ENCODE data around the gene PEX11A. TPM values are rescaled to one million over a fixed set of nuclear protein-coding genes. Genes with fewer than 3 reads are reported as not detected.

PEX11A gene
- total RNA-seq, 1 donor from 2014 or later, result 4.5 TPM

DNA sequence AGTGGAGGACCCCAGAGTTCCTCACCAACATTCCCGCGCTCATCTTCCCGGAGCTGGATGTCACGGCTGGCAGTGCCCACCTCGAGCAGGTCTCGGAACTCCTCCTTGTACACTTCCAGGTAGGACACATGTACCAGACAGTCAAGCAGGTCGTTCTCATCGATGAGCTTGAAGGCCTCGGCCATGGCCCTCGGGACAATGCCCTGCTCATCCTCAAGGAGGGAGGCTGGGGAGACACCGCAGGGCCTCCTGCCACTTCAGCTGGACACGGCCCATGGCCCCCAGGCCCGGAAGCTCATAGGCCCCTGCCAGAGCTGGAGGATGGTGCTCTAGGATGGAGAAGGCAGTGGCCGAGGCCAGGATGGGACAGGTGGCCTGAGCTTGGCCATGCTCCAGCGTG, 40.8 kb downstream of the PEX11A start:
- Histone ChIP-seq H2AFZ (replicated peaks) (no peak overlapping the region), H4K20me1 (ENCODE audit: low read depth) (peaks cover 7% of the 10 kb centered on the region), H3K4me1 (peaks cover 3% of the 10 kb centered on the region), H3K4me3 (no peak overlapping the region), H3K9me3 (ENCODE audit: low read depth) (no peaks in the 10 kb centered on the region), H3K9ac (no peak overlapping the region), H3K4me2 (no peak overlapping the region), H3K79me2 (ENCODE audit: low read depth) (peaks cover 17% of the 10 kb centered on the region), H3K27me3 (no peaks in the 10 kb centered on the region), H3K27ac (no peak overlapping the region), H3K36me3 (no peaks in the 10 kb centered on the region), H3F3A (ENCODE audit: low read depth) (no peaks in the 10 kb centered on the region)
- no peak for DNase-seq (ENCODE audit: low spot score)
- H3K27me3 Mint-ChIP-seq (ENCODE audit: insufficient read depth, low read depth), result peaks cover 3% of the 10 kb centered on the region
- H3K9me3 Mint-ChIP-seq, result no peaks in the 10 kb centered on the region
- H3K36me3 Mint-ChIP-seq, result peaks cover 23% of the 10 kb centered on the region
- peaks cover 16% of the 10 kb centered on the region for H3K4me1 Mint-ChIP-seq
- H3K27ac Mint-ChIP-seq, result no peak overlapping the region
- TF ChIP-seq EZH2 (IDR thresholded peaks at IDR 0.05) (no peak), EZH2phosphoT487 (IDR thresholded peaks at IDR 0.05) (no peak)
- TF ChIP-seq, protein P1, sequence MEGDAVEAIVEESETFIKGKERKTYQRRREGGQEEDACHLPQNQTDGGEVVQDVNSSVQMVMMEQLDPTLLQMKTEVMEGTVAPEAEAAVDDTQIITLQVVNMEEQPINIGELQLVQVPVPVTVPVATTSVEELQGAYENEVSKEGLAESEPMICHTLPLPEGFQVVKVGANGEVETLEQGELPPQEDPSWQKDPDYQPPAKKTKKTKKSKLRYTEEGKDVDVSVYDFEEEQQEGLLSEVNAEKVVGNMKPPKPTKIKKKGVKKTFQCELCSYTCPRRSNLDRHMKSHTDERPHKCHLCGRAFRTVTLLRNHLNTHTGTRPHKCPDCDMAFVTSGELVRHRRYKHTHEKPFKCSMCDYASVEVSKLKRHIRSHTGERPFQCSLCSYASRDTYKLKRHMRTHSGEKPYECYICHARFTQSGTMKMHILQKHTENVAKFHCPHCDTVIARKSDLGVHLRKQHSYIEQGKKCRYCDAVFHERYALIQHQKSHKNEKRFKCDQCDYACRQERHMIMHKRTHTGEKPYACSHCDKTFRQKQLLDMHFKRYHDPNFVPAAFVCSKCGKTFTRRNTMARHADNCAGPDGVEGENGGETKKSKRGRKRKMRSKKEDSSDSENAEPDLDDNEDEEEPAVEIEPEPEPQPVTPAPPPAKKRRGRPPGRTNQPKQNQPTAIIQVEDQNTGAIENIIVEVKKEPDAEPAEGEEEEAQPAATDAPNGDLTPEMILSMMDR (IDR thresholded peaks at IDR 0.05), result no peak
- no peak overlapping the region for H3K4me3 Mint-ChIP-seq

DNA sequence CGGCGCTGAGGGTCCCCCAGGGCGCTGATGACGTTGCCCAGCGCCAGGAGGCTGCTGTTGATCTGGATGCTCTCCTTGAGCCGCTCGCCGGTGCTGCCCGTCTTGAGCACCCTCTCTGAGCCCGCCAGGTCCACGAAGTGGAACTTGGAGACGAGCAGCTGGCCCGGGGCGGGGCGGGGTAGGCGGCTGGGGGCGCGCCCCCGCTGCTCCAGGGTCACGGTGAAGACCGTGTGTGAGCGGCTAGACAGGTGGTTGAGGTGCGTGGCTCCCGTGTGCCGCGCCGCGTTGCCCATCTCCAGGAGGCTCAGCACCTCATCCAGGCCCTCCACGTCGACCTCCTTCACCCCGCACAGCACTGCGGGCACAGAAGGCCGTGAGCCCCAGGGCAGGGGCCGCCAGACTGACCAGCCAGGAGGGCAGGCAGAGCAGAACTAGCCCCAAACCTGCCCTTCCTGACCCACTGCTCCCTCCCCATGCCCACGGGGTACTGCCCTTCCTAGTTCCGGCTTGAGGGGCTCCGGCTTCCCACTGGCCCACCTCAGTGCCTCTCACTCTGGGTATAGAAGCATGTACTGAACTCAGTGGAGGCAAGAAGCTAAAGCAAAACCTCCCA, 41.4 kb downstream of the PEX11A start:
- DNase-seq (ENCODE audit: low spot score), result no peak
- no peak overlapping the region for H3K4me2 ChIP-seq
- H2AFZ ChIP-seq (replicated peaks), result no peak overlapping the region
- H3K9ac ChIP-seq, result no peak overlapping the region
- peaks cover under 1% of the 10 kb centered on the region for H3K27me3 Mint-ChIP-seq (ENCODE audit: insufficient read depth, low read depth)
- H3K4me1 Mint-ChIP-seq, result peaks cover 10% of the 10 kb centered on the region
- H3K9me3 Mint-ChIP-seq, result no peaks in the 10 kb centered on the region
- H3K36me3 Mint-ChIP-seq, result peaks cover 19% of the 10 kb centered on the region
- no peak overlapping the region for H3K4me3 Mint-ChIP-seq
- H3K27ac Mint-ChIP-seq, result no peak overlapping the region
- H3K27me3 ChIP-seq, result no peaks in the 10 kb centered on the region
- peaks cover 11% of the 10 kb centered on the region for H3K79me2 ChIP-seq (ENCODE audit: low read depth)
- H3F3A ChIP-seq (ENCODE audit: low read depth), result no peaks in the 10 kb centered on the region
- TF ChIP-seq EZH2phosphoT487 (IDR thresholded peaks at IDR 0.05) (no peak), EZH2 (IDR thresholded peaks at IDR 0.05) (no peak)
- TF ChIP-seq, protein P1 (IDR thresholded peaks at IDR 0.05), result no peak
- H3K4me3 ChIP-seq, result no peak overlapping the region
- H4K20me1 ChIP-seq (ENCODE audit: low read depth), result peaks cover 7% of the 10 kb centered on the region
- H3K27ac ChIP-seq, result no peak overlapping the region
- H3K9me3 ChIP-seq (ENCODE audit: low read depth), result no peaks in the 10 kb centered on the region
- H3K4me1 ChIP-seq, result no peaks in the 10 kb centered on the region
- H3K36me3 ChIP-seq, result no peaks in the 10 kb centered on the region

DNA sequence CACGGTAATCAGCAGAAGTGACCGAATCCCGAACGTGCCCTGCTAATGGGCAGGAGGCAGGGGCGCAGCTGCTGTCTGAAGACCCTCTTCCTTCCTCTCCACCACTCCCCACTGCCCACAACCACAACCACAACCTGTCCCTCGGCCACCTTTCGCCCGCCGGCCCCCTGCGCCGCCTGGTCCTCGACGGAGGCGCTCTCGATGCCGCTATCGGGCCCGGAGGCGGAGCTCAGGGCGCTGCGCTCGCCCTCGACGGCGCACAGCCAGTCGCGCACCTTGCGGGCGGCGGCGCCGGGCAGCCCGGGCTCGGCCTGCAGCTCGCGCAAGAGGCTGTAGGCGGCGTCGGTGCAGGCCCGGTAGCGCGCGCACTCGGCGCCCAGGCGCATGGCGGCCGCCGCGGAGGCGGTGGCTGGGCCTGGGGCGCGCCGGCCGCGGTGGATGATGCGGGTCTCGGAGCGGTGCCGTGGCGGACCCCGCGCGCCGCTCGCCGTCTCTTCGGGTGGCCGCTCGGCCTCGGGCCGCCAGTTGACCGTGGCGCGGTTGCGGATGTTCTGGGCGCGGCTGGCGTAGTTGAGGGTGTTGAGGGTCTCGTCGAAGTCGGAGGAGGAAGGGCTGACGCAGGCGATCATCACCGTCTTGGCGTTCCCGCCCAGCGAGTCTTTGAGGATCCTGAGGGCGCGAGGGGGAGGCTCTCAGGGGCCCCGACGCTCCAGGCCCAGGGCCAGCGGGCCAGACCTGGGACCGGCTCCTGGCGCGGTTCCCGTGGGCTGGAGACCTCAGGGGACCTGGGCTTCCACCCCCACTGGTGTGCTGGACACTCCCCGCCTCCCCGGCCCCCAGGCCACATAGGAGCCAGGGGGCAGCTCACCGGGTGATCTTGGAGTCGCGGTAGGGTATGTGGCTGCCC, 42.2 kb downstream of the PEX11A start:
- Mint-ChIP-seq H3K4me1 (peaks cover 8% of the 10 kb centered on the region), H3K36me3 (peaks cover 19% of the 10 kb centered on the region), H3K4me3 (no peak overlapping the region), H3K9me3 (no peaks in the 10 kb centered on the region), H3K27me3 (ENCODE audit: insufficient read depth, low read depth) (peaks cover 2% of the 10 kb centered on the region), H3K27ac (no peak overlapping the region)
- H3K4me1 ChIP-seq, result no peaks in the 10 kb centered on the region
- H2AFZ ChIP-seq (replicated peaks), result no peak overlapping the region
- H3K36me3 ChIP-seq, result no peaks in the 10 kb centered on the region
- no peaks in the 10 kb centered on the region for H3K27me3 ChIP-seq
- peaks cover 4% of the 10 kb centered on the region for H3K79me2 ChIP-seq (ENCODE audit: low read depth)
- H3K4me2 ChIP-seq, result no peak overlapping the region
- TF ChIP-seq EZH2phosphoT487 (IDR thresholded peaks at IDR 0.05) (no peak), EZH2 (IDR thresholded peaks at IDR 0.05) (no peak)
- TF ChIP-seq, protein P1 (IDR thresholded peaks at IDR 0.05), result no peak
- H4K20me1 ChIP-seq (ENCODE audit: low read depth), result peaks cover 5% of the 10 kb centered on the region
- DNase-seq (ENCODE audit: low spot score), result no peak
- no peak overlapping the region for H3K9ac ChIP-seq
- no peak overlapping the region for H3K4me3 ChIP-seq
- H3K27ac ChIP-seq, result no peak overlapping the region
- no peaks in the 10 kb centered on the region for H3F3A ChIP-seq (ENCODE audit: low read depth)
- H3K9me3 ChIP-seq (ENCODE audit: low read depth), result no peaks in the 10 kb centered on the region
